GM18505 (cell line): ENCODE measurements around the gene ACOT9.

Source experiments
- ATAC-seq: cut with Tn5 transposase; IDR thresholded peaks from one replicate; pipeline ENCODE4 v1.9.1; 2021; ENCODE audit not compliant: unreplicated experiment
- POLR2A ChIP-seq: IDR thresholded peaks from 4 replicates; pipeline ENCODE4 v1.6.1; 2011; ENCODE audit warnings: borderline replicate concordance; ENCODE audit not compliant: insufficient read depth, insufficient read length; ENCODE audit errors: extremely low read depth

Gene ACOT9

GRCh38 chrX:23742697-23743622, at the start of gene ACOT9:
Gene ACOT9 (minus strand): TSS chrX:23743276. CDS start chrX:23743144, 132 bp downstream.
- TF ChIP-seq POLR2A = peak; percentile 58

DNA sequence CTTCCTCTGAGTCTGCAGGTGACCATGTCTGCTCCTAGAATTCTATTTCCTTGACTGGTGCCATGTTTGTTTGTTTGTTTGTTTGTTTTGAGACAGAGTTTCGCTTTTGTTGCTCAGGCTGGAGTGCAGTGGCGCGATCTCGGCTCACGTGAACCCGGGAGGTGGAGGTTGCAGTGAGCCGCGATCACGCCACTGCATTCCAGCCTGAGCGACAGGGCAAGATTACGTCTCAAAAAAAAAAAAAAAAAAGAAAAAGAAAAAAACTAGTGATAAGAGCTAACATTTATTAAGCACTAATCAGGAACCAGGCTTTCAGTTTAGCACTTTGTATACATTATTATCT, 47.0 kb upstream of the ACOT9 start:
- no peak for ATAC-seq
- no peak for TF ChIP-seq POLR2A

More at GRCh38 chrX:23742697-23743622, at the start of gene ACOT9:
- ATAC-seq = peak; percentile 94

DNA sequence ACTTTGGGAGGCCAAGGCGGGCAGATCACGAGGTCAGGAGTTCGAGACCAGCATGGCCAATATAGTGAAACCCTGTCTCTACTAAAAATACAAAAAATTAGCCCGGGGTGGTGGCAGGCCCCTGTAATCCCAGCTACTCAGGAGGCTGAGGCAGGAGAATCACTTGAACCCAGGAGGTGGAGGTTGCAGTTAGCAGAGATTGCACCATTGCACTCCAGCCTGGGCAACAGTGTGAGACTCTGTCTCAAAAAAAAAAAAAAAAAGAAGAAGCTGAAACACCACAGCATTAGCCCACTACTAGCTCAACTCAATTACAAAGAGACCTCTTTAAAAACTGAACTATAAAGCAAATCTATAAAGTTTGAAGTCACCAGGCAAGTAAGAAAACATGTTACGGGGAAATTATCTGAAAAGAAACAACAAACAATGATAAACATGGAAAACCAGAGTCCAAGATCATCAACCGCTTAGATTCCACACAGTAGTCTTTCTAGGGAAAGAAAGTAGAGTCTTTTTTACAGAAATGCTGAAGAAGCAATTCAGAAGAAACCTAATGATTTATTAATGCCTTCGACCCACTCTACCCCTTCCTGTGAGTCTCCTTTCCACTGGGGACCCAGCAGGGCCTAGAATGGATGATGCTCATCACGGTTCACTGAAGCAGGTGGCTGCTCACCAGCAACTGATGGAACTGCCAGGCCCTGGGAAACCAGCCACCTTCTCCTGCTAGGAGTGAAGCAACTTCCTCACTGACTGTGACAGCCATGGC, 46.5 kb upstream of the ACOT9 start:
- no peak for ATAC-seq

DNA sequence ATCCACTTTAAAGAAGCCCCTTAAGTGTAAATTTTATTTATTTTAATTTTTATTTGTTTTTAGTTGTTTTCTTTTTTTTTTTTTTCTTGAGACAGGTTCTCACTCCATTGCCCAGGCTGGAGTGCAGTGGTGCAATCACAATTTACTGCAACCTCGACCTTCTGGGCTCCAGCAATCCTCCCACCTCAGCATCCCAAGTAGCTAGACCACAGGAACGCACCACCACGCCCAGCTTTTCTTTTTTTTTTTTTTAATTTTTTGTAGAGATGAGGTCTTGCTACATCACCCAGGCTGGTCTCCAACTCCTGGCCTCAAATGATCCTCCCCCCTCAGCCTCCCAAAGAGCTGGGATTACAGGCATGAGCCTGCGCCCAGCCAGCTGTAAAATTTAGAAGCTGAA, 45.9 kb upstream of the ACOT9 start:
- ATAC-seq = no peak
- TF ChIP-seq POLR2A = no peak

More for the DNA sequence above, 46.5 kb upstream of the ACOT9 start:
- no peak for TF ChIP-seq POLR2A

GRCh38 chrX:23788521-23788920, 45.4 kb upstream of the ACOT9 start:
- ATAC-seq = no peak
- TF ChIP-seq POLR2A = no peak

GRCh38 chrX:23787745-23788118, 44.7 kb upstream of the ACOT9 start:
- no peak for ATAC-seq
- TF ChIP-seq POLR2A = no peak

- TF ChIP-seq POLR2A = no peak
- ATAC-seq = no peak
These were observed 43.3 kb upstream of the ACOT9 start for GRCh38 chrX:23786268-23786815.

GRCh38 chrX:23785580-23785979, 42.5 kb upstream of the ACOT9 start:
- ATAC-seq = no peak
- TF ChIP-seq POLR2A = no peak

DNA sequence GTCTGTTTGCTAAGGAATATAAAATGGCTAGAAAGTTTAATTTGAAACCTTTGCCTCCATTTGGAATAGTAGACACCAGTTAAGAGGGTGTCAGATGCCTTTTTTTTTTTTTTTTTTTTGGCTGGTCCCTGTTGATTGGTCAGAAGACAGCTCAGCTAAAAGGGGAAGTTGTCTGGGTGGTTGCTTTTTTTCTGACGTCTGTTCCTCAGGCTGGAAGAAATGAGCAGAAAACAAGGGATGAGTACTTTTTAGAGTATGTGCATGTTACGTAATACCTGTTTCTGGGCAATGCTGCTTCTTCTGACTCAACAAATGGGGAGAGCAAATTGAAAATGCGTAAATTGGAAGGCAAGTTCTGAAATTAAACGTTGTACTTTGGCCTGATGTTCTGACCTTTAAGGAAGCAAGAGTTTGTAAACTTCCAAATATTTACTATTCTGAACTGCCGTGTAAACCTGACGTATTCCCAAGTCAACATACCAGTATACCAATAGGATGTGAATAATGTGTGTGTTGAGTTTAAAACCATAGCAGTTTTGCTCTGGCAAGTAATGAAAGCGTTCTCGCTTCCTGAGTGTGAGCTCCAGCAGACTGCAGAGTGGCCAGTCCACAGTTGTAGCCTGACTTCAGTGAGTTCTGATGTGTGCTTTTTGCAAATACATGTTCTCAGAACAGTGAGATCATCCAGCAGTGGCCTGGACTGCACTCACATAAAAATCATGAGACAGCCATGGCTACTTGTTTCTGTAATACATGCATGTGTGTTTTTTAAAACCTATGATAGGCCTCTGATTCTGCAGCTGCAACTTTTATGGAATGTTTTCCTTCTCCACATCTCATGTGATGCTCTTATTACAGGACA, 41.6 kb upstream of the ACOT9 start:
- ATAC-seq = no peak
- TF ChIP-seq POLR2A = no peak

GRCh38 chrX:23783589-23784469, 40.8 kb upstream of the ACOT9 start:
- no peak for TF ChIP-seq POLR2A
- ATAC-seq = no peak

GRCh38 chrX:23782863-23783588, 40.0 kb upstream of the ACOT9 start, which contains the start of gene SAT1:
Gene SAT1 (plus strand): TSS chrX:23783173. CDS start chrX:23783352, 179 bp downstream.
- TF ChIP-seq POLR2A = peak; percentile 99
- peak; percentile 85 for ATAC-seq
